Right lobe of liver (tissue), 6 donors: ENCODE measurements around the gene KRTAP2-1. TPM values are rescaled to one million over a fixed set of nuclear protein-coding genes. Genes with fewer than 3 reads are reported as not detected.

Experiments
- ATAC-seq, 4 donors: fragments of 200-7000 bp; cut with Tn5 transposase; one replicate each; pipeline ENCODE4 v1.9.1; 2020; ENCODE audit warnings: mild to moderate bottlenecking in 4 of 4, moderate library complexity in 4 of 4
- DNase-seq, 3 donors: peaks; one replicate each; pipeline ENCODE4 v3.0.0-alpha.2; 2020
- H3K27ac ChIP-seq, 3 donors: fragments of 200-600 bp; one replicate each; pipeline ENCODE4 v1.8.0; 2022
- H3K27me3 ChIP-seq, 2 donors: fragments of 200-600 bp; one replicate each; pipeline ENCODE4 v1.8.0; 2022
- H3K36me3 ChIP-seq, 4 donors: fragments of 200-600 bp; sonication (generic) in 1 of 4; one replicate each; pipeline versions ENCODE4 v1.5.1 to v1.8.0; 2017 to 2022; ENCODE audit warnings: control low read depth in 1 of 4
- H3K4me1 ChIP-seq, 4 donors: fragments of 200-600 bp; sonication (generic) in 1 of 4; one replicate each; pipeline versions ENCODE4 v1.5.1 to v1.8.0; 2017 to 2022; ENCODE audit warnings: control low read depth in 1 of 4
- H3K4me3 ChIP-seq, 3 donors: fragments of 200-600 bp; one replicate each; pipeline ENCODE4 v1.8.0; 2022
- H3K9me3 ChIP-seq, 4 donors: fragments of 200-600 bp; sonication (generic) in 1 of 4; one replicate each; pipeline versions ENCODE4 v1.5.1 to v1.8.0; 2017 to 2022; ENCODE audit warnings: control low read depth in 1 of 4
- POLR2A ChIP-seq: fragments of 450-650 bp; IDR thresholded peaks from one replicate; pipeline ENCODE4 v1.6.1; 2017; ENCODE audit warnings: antibody characterized with exemption, mild to moderate bottlenecking
- WGBS: methylation state at CpG from one replicate; pipeline ENCODE4 v1.1.6; 2018; ENCODE audit warnings: low coverage, low lambda C conversion rate; ENCODE audit not compliant: insufficient coverage; ENCODE audit errors: missing lambda C conversion rate; 5-methylcytosine and 5-hydroxymethylcytosine counted together
- intact Hi-C, 2 donors: fragments of 100-400 bp; cut with DNase I; formaldehyde crosslinking; loops; one replicate each; pipeline versions ENCODE4 v1.11.2 to v1.14.1; 2022
- total RNA-seq, 6 experiments: library from RNA; depleted of rRNA in 2 of 6; stranded (reverse); fragments of >200 nt in 2 of 6; fragmentation: NEBNext Ultra II Directional in 3 of 6; extraction: Animal tissue kit (Norgen Biotek cat#: 25700) in 3 of 6; gene quantifications; one replicate each; pipeline versions ENCODE4 v1.1.0 to v1.2.4, GENCODE V29; 2016 to 2023
- TF ChIP-seq, protein P1 (sequence below), 4 donors: fragments of 200-600 bp in 3 of 4; fragments of 450-650 bp in 1 of 4; IDR thresholded peaks; one replicate each; pipeline versions ENCODE4 v1.5.1 to v1.8.0; 2016 to 2022; ENCODE audit warnings: antibody characterized with exemption in 4 of 4, mild to moderate bottlenecking in 2 of 4
- donor health status: DM: no; HTN: yes; CAD: no.
- donor health status: DM: no; HTN: no; CAD: no.
- donor health status: DM: no; HTN: no; CAD: no.
- donor health status: DM: no; HTN: yes; CAD: no.
- donor health status: DM: no; HTN: yes; CAD: no.

Gene KRTAP2-1
- total RNA-seq, 6 experiments from 2014 or later, result not detected

- no peak overlapping the region for H3K4me3 ChIP-seq
- TF ChIP-seq POLR2A, result no peak
- TF ChIP-seq, protein P1, sequence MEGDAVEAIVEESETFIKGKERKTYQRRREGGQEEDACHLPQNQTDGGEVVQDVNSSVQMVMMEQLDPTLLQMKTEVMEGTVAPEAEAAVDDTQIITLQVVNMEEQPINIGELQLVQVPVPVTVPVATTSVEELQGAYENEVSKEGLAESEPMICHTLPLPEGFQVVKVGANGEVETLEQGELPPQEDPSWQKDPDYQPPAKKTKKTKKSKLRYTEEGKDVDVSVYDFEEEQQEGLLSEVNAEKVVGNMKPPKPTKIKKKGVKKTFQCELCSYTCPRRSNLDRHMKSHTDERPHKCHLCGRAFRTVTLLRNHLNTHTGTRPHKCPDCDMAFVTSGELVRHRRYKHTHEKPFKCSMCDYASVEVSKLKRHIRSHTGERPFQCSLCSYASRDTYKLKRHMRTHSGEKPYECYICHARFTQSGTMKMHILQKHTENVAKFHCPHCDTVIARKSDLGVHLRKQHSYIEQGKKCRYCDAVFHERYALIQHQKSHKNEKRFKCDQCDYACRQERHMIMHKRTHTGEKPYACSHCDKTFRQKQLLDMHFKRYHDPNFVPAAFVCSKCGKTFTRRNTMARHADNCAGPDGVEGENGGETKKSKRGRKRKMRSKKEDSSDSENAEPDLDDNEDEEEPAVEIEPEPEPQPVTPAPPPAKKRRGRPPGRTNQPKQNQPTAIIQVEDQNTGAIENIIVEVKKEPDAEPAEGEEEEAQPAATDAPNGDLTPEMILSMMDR (IDR thresholded peaks at IDR 0.05), result no peak
- H3K9me3 ChIP-seq, result no peaks in the 10 kb centered on the region
- intact Hi-C loops, result no loop called here
- ATAC-seq (no peak), DNase-seq (no peak)
- H3K4me1 ChIP-seq, result no peaks in the 10 kb centered on the region
- H3K27ac ChIP-seq, result no peak overlapping the region
- H3K27me3 ChIP-seq, result no peaks in the 10 kb centered on the region
- no peaks in the 10 kb centered on the region for H3K36me3 ChIP-seq
These were observed 29.7 kb upstream of the KRTAP2-1 start for GRCh38 chr17:41076788-41077187.

DNA sequence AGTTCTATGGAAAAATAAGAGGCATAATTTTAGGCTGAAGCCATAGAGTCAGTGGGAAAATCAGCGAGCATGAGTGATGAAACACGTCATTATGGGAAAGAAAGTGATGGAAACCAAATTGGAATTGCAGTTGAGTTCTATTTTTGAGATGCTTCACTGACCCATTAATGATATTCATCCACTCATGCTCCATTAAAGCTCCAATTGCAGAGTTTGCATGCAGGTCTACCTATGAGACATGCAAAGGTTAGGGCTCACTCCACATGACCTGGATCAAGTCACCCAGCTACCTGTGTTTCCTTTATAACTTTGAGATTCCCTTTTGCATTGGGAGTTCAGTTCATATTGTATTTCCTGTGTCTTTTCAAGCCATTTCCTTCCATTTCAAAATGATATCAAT, 26.6 kb upstream of the KRTAP2-1 start:
- Histone ChIP-seq H3K4me3 (no peak overlapping the region), H3K27me3 (no peaks in the 10 kb centered on the region), H3K4me1 (no peaks in the 10 kb centered on the region), H3K9me3 (no peaks in the 10 kb centered on the region), H3K36me3 (no peaks in the 10 kb centered on the region), H3K27ac (no peak overlapping the region)
- ATAC-seq (no peak), DNase-seq (no peak)
- 73% methylated on average over 2 of the region's 2 CpGs for WGBS
- intact Hi-C loops, result no loop called here
- no peak for TF ChIP-seq POLR2A
- TF ChIP-seq, protein P1 (IDR thresholded peaks at IDR 0.05), result no peak

GRCh38 chr17:41071606-41072360, 24.7 kb upstream of the KRTAP2-1 start:
- H3K27me3 ChIP-seq, result no peaks in the 10 kb centered on the region
- DNase-seq (no peak), ATAC-seq (no peak)
- no peak overlapping the region for H3K27ac ChIP-seq
- 67% methylated on average over 5 of the region's 5 CpGs for WGBS
- TF ChIP-seq POLR2A, result no peak
- TF ChIP-seq, protein P1 (IDR thresholded peaks at IDR 0.05), result no peak
- H3K4me3 ChIP-seq, result no peak overlapping the region
- H3K4me1 ChIP-seq, result no peaks in the 10 kb centered on the region
- no peaks in the 10 kb centered on the region for H3K9me3 ChIP-seq
- intact Hi-C loops, result no loop called here
- no peaks in the 10 kb centered on the region for H3K36me3 ChIP-seq

- no peak for DNase-seq
- WGBS, result 54% methylated on average over 3 of the region's 3 CpGs
- Histone ChIP-seq H3K4me3 (no peak overlapping the region), H3K27ac (no peak overlapping the region), H3K9me3 (no peaks in the 10 kb centered on the region), H3K4me1 (no peaks in the 10 kb centered on the region), H3K27me3 (no peaks in the 10 kb centered on the region), H3K36me3 (no peaks in the 10 kb centered on the region)
- TF ChIP-seq, protein P1 (IDR thresholded peaks at IDR 0.05), result no peak
- no peak for TF ChIP-seq POLR2A
- intact Hi-C loops, result no loop called here
- no peak for ATAC-seq
These were observed 21.9 kb upstream of the KRTAP2-1 start for GRCh38 chr17:41069031-41069430.

GRCh38 chr17:41067281-41067680, 20.2 kb upstream of the KRTAP2-1 start:
- Histone ChIP-seq H3K9me3 (no peaks in the 10 kb centered on the region), H3K4me1 (no peaks in the 10 kb centered on the region), H3K36me3 (no peaks in the 10 kb centered on the region), H3K27ac (no peak overlapping the region), H3K27me3 (peaks cover 0 to 1% of the 10 kb centered on the region in 2 donors), H3K4me3 (no peak overlapping the region)
- no peak for ATAC-seq
- no peak for DNase-seq
- no peak for TF ChIP-seq POLR2A
- TF ChIP-seq, protein P1 (IDR thresholded peaks at IDR 0.05), result no peak
- intact Hi-C loops, result no loop called here
